Measurements from ENCODE around the gene SLC5A7. TPM values are rescaled to one million over a fixed set of nuclear protein-coding genes. Genes with fewer than 3 reads are reported as not detected.

Gene SLC5A7
- not detected for polyA plus RNA-seq (2013)

DNA sequence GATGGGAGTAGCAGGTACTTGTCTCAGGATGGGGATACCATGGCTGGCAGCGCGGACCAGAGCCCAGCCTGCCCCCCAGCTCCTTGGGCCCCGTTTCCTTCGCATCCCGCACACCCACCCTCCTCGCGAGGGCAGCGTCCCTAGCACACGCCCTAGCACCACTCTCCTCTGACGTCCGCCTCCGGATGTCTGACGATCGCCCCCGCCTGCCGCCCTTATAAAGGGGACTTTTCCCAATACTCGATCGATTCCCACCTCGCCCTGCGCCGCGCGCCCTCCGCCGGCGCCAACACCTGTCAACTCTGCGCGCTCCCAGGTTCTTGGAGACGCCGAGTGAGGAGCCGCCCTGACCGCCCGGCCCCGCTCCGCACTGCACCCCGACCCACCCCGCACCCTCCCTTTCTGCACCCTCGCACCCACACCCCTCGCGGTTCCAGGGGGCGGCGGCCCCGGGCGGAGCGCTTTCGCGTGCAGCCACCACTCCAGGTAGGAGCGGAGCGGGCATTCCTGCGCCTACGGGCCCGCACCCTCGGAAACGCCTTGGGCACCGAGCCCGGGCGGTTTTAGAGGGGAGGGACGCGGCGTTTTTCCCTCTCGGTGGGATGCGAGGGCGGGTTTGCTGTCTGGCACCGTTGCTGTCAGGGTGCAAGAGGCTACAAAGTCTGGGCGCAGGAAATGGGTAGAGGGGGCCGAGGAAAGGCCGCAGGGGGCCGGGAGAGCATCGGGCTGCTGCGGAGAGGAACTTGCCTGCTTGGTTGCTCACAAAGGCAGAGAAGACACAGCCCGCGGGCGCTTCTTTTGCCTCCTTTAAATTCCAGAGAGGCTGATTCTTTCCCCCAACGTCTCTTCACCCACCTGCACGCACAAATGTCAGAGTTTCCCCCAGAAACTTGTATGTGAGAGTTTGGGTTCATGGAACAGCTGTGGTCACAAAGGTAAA is at the start of gene SLC5A7:
SLC5A7 (plus strand) TSS at position 247 of the 940 bp plus-strand sequence. CDS start 1,632 bp downstream, outside the sequence.
- peak in 2 of 3 donors; percentile 4 to 16 for DNase-seq
- Histone ChIP-seq H3K9me3 (ENCODE audit: control extremely low read depth in 1 of 5, control insufficient read depth in 4 of 5, insufficient read depth in 2 of 5, low read depth in 1 of 5, low read length in 4 of 5) (no peaks in the 10 kb centered on the region), H3K27ac (ENCODE audit: insufficient read depth in 1 of 2, low read depth in 1 of 2, low read length in 2 of 2, poor library complexity in 1 of 2, severe bottlenecking in 2 of 2) (no peak within 1 kb of the TSS), H3K27me3 (replicated peaks in 2 of 5; ENCODE audit: control insufficient read depth in 4 of 5, insufficient read depth in 5 of 5, low read length in 4 of 5) (peaks cover 3 to 49% (median 28%) of the 10 kb centered on the region in 5 experiments), H3K4me1 (ENCODE audit: control extremely low read depth in 1 of 4, control insufficient read depth in 4 of 4, insufficient read depth in 4 of 4, low read length in 3 of 4) (peaks cover 0 to 9% (median 4%) of the 10 kb centered on the region in 4 experiments), H3K36me3 (ENCODE audit: control insufficient read depth in 4 of 4, insufficient read depth in 4 of 4, low read length in 3 of 4) (no peaks in the 10 kb centered on the region), H3K4me3 (ENCODE audit: control insufficient read depth in 1 of 7, extremely low read depth in 1 of 7, insufficient read depth in 4 of 7, low read depth in 2 of 7, low read length in 6 of 7) (peak within 1 kb of the TSS in 6 of 7 experiments; percentile 16 to 61 (median 30))
- ChIA-PET POLR2A (no interaction called here), CTCF (no interaction called here)
- 6% methylated on average over 53 of the region's 75 CpGs for WGBS (ENCODE audit: insufficient coverage)

DNA sequence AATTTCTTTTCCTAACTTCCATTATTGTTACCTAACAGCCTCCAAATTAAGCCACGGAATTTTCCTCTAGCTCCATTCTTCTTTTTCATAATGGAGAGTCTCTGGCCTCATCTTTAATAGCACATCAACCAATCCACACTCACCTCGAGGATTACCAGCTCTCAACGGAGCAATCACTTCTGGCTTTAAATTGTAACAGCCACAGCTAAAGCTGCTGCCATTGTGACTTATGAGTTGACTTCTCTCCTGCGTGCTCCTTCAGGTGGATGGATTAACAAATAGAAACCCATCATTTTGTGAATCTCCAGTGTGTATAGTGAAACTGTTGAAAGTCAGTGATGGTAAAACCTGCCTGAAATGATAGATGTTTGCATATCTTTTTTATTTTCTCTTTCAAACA is 24.9 kb upstream of the SLC5A7 start:
- Histone ChIP-seq H3K4me3 (ENCODE audit: control insufficient read depth in 1 of 7, extremely low read depth in 1 of 7, insufficient read depth in 4 of 7, low read depth in 2 of 7, low read length in 6 of 7) (no peak overlapping the region), H3K27ac (ENCODE audit: insufficient read depth in 1 of 2, low read depth in 1 of 2, low read length in 2 of 2, poor library complexity in 1 of 2, severe bottlenecking in 2 of 2) (no peak overlapping the region), H3K9me3 (ENCODE audit: control extremely low read depth in 1 of 5, control insufficient read depth in 4 of 5, insufficient read depth in 2 of 5, low read depth in 1 of 5, low read length in 4 of 5) (no peaks in the 10 kb centered on the region), H3K4me1 (ENCODE audit: control extremely low read depth in 1 of 4, control insufficient read depth in 4 of 4, insufficient read depth in 4 of 4, low read length in 3 of 4) (no peaks in the 10 kb centered on the region), H3K36me3 (ENCODE audit: control insufficient read depth in 4 of 4, insufficient read depth in 4 of 4, low read length in 3 of 4) (no peaks in the 10 kb centered on the region), H3K27me3 (replicated peaks in 2 of 5; ENCODE audit: control insufficient read depth in 4 of 5, insufficient read depth in 5 of 5, low read length in 4 of 5) (no peaks in the 10 kb centered on the region)
- CTCF ChIA-PET, result no interaction called here
- 88% methylated on average over 3 of the region's 4 CpGs for WGBS (ENCODE audit: insufficient coverage)
- no peak for DNase-seq
- POLR2A ChIA-PET, result no interaction called here

DNA sequence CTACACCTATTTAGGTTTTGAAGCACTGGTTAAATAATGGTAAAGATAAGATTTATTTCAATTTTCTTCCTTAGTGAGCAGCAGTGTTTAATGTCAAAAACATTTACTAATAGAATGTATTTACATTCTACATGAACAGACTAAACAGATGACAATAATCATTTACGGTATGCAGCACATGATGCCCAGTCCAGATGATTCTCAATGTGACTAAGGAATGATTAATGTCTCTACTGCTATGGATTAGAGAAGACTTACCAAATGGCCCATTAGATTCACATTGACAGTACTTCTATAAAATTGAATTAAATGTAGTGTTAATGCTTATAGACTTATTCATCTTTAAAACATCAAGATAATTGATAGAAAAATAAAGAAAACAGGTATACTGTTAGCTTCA is 22.1 kb upstream of the SLC5A7 start:
- H3K27me3 ChIP-seq (replicated peaks in 2 of 5; ENCODE audit: control insufficient read depth in 4 of 5, insufficient read depth in 5 of 5, low read length in 4 of 5), result no peaks in the 10 kb centered on the region
- H3K27ac ChIP-seq (ENCODE audit: insufficient read depth in 1 of 2, low read depth in 1 of 2, low read length in 2 of 2, poor library complexity in 1 of 2, severe bottlenecking in 2 of 2), result no peak overlapping the region
- CTCF ChIA-PET, result no interaction called here
- no CpG with 5 or more reads among the region's 1 CpG for WGBS (ENCODE audit: insufficient coverage)
- H3K36me3 ChIP-seq (ENCODE audit: control insufficient read depth in 4 of 4, insufficient read depth in 4 of 4, low read length in 3 of 4), result no peaks in the 10 kb centered on the region
- no peak overlapping the region for H3K4me3 ChIP-seq (ENCODE audit: control insufficient read depth in 1 of 7, extremely low read depth in 1 of 7, insufficient read depth in 4 of 7, low read depth in 2 of 7, low read length in 6 of 7)
- no peak for DNase-seq
- H3K4me1 ChIP-seq (ENCODE audit: control extremely low read depth in 1 of 4, control insufficient read depth in 4 of 4, insufficient read depth in 4 of 4, low read length in 3 of 4), result no peaks in the 10 kb centered on the region
- POLR2A ChIA-PET, result no interaction called here
- H3K9me3 ChIP-seq (ENCODE audit: control extremely low read depth in 1 of 5, control insufficient read depth in 4 of 5, insufficient read depth in 2 of 5, low read depth in 1 of 5, low read length in 4 of 5), result peaks cover 0 to 1% (median 0%) of the 10 kb centered on the region in 5 experiments

DNA sequence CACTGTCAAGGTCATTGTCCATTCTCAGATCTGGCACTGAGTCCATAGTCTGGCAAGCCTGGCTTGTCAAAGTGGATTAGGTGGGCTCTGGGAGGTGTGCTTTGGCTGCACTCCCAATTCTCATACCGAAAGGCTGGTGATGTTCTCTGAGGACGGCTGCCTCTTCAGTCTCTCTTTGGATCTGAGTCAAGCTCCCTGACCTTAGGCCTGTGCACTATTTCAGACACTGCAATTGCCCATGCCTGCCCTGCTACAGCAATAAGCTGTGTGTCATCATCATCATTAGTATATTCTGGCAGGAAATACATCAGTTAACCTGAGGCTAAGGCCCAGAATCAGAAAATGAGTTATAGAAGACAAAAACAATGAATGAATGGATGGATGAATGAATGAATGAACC is 1.6 kb upstream of the SLC5A7 start:
- Histone ChIP-seq H3K4me3 (ENCODE audit: control insufficient read depth in 1 of 7, extremely low read depth in 1 of 7, insufficient read depth in 4 of 7, low read depth in 2 of 7, low read length in 6 of 7) (no peak overlapping the region), H3K36me3 (ENCODE audit: control insufficient read depth in 4 of 4, insufficient read depth in 4 of 4, low read length in 3 of 4) (no peaks in the 10 kb centered on the region), H3K27me3 (replicated peaks in 2 of 5; ENCODE audit: control insufficient read depth in 4 of 5, insufficient read depth in 5 of 5, low read length in 4 of 5) (peaks cover 3 to 46% (median 25%) of the 10 kb centered on the region in 5 experiments), H3K9me3 (ENCODE audit: control extremely low read depth in 1 of 5, control insufficient read depth in 4 of 5, insufficient read depth in 2 of 5, low read depth in 1 of 5, low read length in 4 of 5) (no peaks in the 10 kb centered on the region), H3K27ac (ENCODE audit: insufficient read depth in 1 of 2, low read depth in 1 of 2, low read length in 2 of 2, poor library complexity in 1 of 2, severe bottlenecking in 2 of 2) (no peak overlapping the region), H3K4me1 (ENCODE audit: control extremely low read depth in 1 of 4, control insufficient read depth in 4 of 4, insufficient read depth in 4 of 4, low read length in 3 of 4) (peaks cover 0 to 9% (median 4%) of the 10 kb centered on the region in 4 experiments)
- no peak for DNase-seq
- 100% methylated on average over 2 of the region's 2 CpGs for WGBS (ENCODE audit: insufficient coverage)
- ChIA-PET POLR2A (no interaction called here), CTCF (no interaction called here)

DNA sequence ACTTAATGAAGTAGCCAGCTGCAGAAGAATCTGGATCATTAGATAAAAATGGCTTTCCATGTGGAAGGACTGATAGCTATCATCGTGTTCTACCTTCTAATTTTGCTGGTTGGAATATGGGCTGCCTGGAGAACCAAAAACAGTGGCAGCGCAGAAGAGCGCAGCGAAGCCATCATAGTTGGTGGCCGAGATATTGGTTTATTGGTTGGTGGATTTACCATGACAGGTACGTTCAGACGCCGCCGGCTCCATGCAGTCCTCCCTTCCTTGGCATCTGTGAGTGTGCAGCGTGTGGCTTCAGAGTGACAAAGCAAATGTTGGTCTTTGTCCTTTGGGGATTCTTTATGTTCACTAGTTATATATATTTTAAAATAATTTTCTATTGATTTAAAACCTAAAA is 1.8 kb downstream of the SLC5A7 start:
- DNase-seq, result no peak
- Histone ChIP-seq H3K36me3 (ENCODE audit: control insufficient read depth in 4 of 4, insufficient read depth in 4 of 4, low read length in 3 of 4) (no peaks in the 10 kb centered on the region), H3K27ac (ENCODE audit: insufficient read depth in 1 of 2, low read depth in 1 of 2, low read length in 2 of 2, poor library complexity in 1 of 2, severe bottlenecking in 2 of 2) (no peak overlapping the region), H3K4me3 (ENCODE audit: control insufficient read depth in 1 of 7, extremely low read depth in 1 of 7, insufficient read depth in 4 of 7, low read depth in 2 of 7, low read length in 6 of 7) (no peak overlapping the region), H3K4me1 (ENCODE audit: control extremely low read depth in 1 of 4, control insufficient read depth in 4 of 4, insufficient read depth in 4 of 4, low read length in 3 of 4) (peaks cover 0 to 9% (median 4%) of the 10 kb centered on the region in 4 experiments), H3K9me3 (ENCODE audit: control extremely low read depth in 1 of 5, control insufficient read depth in 4 of 5, insufficient read depth in 2 of 5, low read depth in 1 of 5, low read length in 4 of 5) (no peaks in the 10 kb centered on the region), H3K27me3 (replicated peaks in 2 of 5; ENCODE audit: control insufficient read depth in 4 of 5, insufficient read depth in 5 of 5, low read length in 4 of 5) (peaks cover 3 to 49% (median 26%) of the 10 kb centered on the region in 5 experiments)
- WGBS (ENCODE audit: insufficient coverage), result 97% methylated on average over 8 of the region's 10 CpGs
- ChIA-PET POLR2A (no interaction called here), CTCF (no interaction called here)

DNA sequence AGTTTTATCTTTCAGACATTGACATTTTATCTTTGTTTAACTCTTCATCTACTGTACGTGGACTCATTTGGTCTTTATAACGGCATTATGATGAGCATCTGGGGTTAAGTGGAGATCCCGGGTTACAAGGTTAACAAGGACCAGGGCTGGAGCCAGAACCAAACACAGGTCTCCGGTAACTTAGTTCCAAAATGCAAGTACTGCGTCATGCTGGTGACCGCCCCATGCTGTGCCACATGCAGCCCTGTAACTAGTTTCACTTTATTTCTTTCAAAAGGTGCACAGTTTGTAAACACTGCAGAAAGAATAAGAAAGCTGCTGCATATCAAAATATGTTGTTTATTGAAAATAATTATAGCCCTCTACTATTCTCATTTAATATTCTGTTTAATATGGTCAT is 3.1 kb downstream of the SLC5A7 start:
- Histone ChIP-seq H3K36me3 (ENCODE audit: control insufficient read depth in 4 of 4, insufficient read depth in 4 of 4, low read length in 3 of 4) (no peaks in the 10 kb centered on the region), H3K27me3 (replicated peaks in 2 of 5; ENCODE audit: control insufficient read depth in 4 of 5, insufficient read depth in 5 of 5, low read length in 4 of 5) (peaks cover 3 to 45% (median 23%) of the 10 kb centered on the region in 5 experiments), H3K4me3 (ENCODE audit: control insufficient read depth in 1 of 7, extremely low read depth in 1 of 7, insufficient read depth in 4 of 7, low read depth in 2 of 7, low read length in 6 of 7) (no peak overlapping the region), H3K4me1 (ENCODE audit: control extremely low read depth in 1 of 4, control insufficient read depth in 4 of 4, insufficient read depth in 4 of 4, low read length in 3 of 4) (peaks cover 0 to 9% (median 4%) of the 10 kb centered on the region in 4 experiments), H3K27ac (ENCODE audit: insufficient read depth in 1 of 2, low read depth in 1 of 2, low read length in 2 of 2, poor library complexity in 1 of 2, severe bottlenecking in 2 of 2) (no peak overlapping the region), H3K9me3 (ENCODE audit: control extremely low read depth in 1 of 5, control insufficient read depth in 4 of 5, insufficient read depth in 2 of 5, low read depth in 1 of 5, low read length in 4 of 5) (no peaks in the 10 kb centered on the region)
- CTCF ChIA-PET, result no interaction called here
- DNase-seq, result no peak
- WGBS (ENCODE audit: insufficient coverage), result 96% methylated on average over 5 of the region's 6 CpGs
- POLR2A ChIA-PET, result no interaction called here

DNA sequence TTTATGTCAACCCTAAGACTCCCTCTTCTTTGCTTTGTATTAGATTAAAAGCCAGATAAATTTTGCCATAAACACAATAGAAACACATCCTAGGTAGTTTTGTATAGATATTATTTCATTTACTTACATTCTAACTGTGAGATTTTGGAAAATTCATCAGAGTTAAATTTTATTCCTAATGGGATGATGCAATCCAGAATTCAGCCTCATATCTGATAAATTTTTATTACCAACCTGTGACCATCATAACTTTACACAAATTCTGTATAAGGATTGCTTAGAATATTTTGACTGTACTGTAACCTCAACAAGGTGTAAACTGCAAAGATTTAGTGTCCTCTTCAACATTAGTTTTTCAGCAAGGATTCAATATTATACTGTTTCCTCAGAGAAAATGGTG is 4.4 kb downstream of the SLC5A7 start:
- Histone ChIP-seq H3K4me3 (ENCODE audit: control insufficient read depth in 1 of 7, extremely low read depth in 1 of 7, insufficient read depth in 4 of 7, low read depth in 2 of 7, low read length in 6 of 7) (no peak overlapping the region), H3K4me1 (ENCODE audit: control extremely low read depth in 1 of 4, control insufficient read depth in 4 of 4, insufficient read depth in 4 of 4, low read length in 3 of 4) (peaks cover 0 to 9% (median 4%) of the 10 kb centered on the region in 4 experiments), H3K9me3 (ENCODE audit: control extremely low read depth in 1 of 5, control insufficient read depth in 4 of 5, insufficient read depth in 2 of 5, low read depth in 1 of 5, low read length in 4 of 5) (no peaks in the 10 kb centered on the region), H3K27ac (ENCODE audit: insufficient read depth in 1 of 2, low read depth in 1 of 2, low read length in 2 of 2, poor library complexity in 1 of 2, severe bottlenecking in 2 of 2) (no peak overlapping the region), H3K27me3 (replicated peaks in 2 of 5; ENCODE audit: control insufficient read depth in 4 of 5, insufficient read depth in 5 of 5, low read length in 4 of 5) (peaks cover 3 to 39% (median 20%) of the 10 kb centered on the region in 5 experiments), H3K36me3 (ENCODE audit: control insufficient read depth in 4 of 4, insufficient read depth in 4 of 4, low read length in 3 of 4) (no peaks in the 10 kb centered on the region)
- ChIA-PET POLR2A (no interaction called here), CTCF (no interaction called here)
- no peak for DNase-seq

All from common myeloid progenitor, CD34-positive (primary cell).